Calu3 (cell line): ENCODE data around the gene DDX4. TPM values are rescaled to one million over a fixed set of nuclear protein-coding genes. Genes with fewer than 3 reads are reported as not detected.

Source experiments
- BruUV-seq: library from RNA; stranded (reverse); fragments of 400-500 nt; replicated peaks from 2 replicates; lab custom pipeline; 2021; lab: Mats Ljungman, UMichigan
- CTCF ChIA-PET: fragments of 300-600 bp; sonication (Branson Sonifier 250); formaldehyde crosslinking; loops from one replicate; lab custom pipeline; 2022; ENCODE audit warnings: antibody characterized with exemption; lab: Charles Lee
- DNase-seq: peaks from one replicate; pipeline ENCODE4 v3.0.0; 2022
- H3K27ac Mint-ChIP-seq: one replicate; pipeline ENCODE4 v1.8.0; 2022; ENCODE audit warnings: mixed read lengths; ENCODE audit not compliant: unreplicated experiment
- H3K27me3 Mint-ChIP-seq: one replicate; pipeline ENCODE4 v1.8.0; 2022; ENCODE audit warnings: mixed read lengths; ENCODE audit not compliant: unreplicated experiment
- H3K36me3 Mint-ChIP-seq: one replicate; pipeline ENCODE4 v1.8.0; 2022; ENCODE audit warnings: mild to moderate bottlenecking, moderate library complexity, mixed read lengths; ENCODE audit not compliant: insufficient read depth, unreplicated experiment
- H3K4me1 Mint-ChIP-seq: one replicate; pipeline ENCODE4 v1.8.0; 2022; ENCODE audit warnings: mild to moderate bottlenecking, low read depth, mixed read lengths; ENCODE audit not compliant: unreplicated experiment
- H3K4me3 Mint-ChIP-seq: one replicate; pipeline ENCODE4 v1.8.0; 2022; ENCODE audit warnings: mild to moderate bottlenecking, low read depth, moderate library complexity, mixed read lengths; ENCODE audit not compliant: unreplicated experiment
- H3K9me3 Mint-ChIP-seq: one replicate; pipeline ENCODE4 v1.8.0; 2022; ENCODE audit warnings: low read depth, mixed read lengths; ENCODE audit not compliant: unreplicated experiment
- CTCF ChIP-seq: fragments of 200-600 bp; IDR thresholded peaks from one replicate; pipeline ENCODE4 v1.8.0; 2022; ENCODE audit warnings: antibody characterized with exemption; ENCODE audit not compliant: unreplicated experiment
- intact Hi-C: fragments of 100-400 bp; cut with micrococcal nuclease; formaldehyde crosslinking; loops from one replicate; pipeline ENCODE4 v1.10.0; 2022; ENCODE audit not compliant: unreplicated experiment
- total RNA-seq: library from RNA; stranded (reverse); gene quantifications from 2 replicates; pipeline ENCODE4 v1.2.3, GENCODE V29; 2022

Gene DDX4
- total RNA-seq, 1 experiment from 2014 or later: not detected

GRCh38 chr5:55701462-55702103, 36.3 kb upstream of the DDX4 start:
- no peak for TF ChIP-seq CTCF
- no peak overlapping the region for H3K4me3 Mint-ChIP-seq
- BruUV-seq: no TSS peak
- no peaks in the 10 kb centered on the region for H3K9me3 Mint-ChIP-seq
- intact Hi-C loops: no loop called here
- DNase-seq: no peak
- CTCF ChIA-PET: no interaction called here
- peaks cover 4% of the 10 kb centered on the region for H3K36me3 Mint-ChIP-seq
- no peak overlapping the region for H3K27ac Mint-ChIP-seq
- H3K4me1 Mint-ChIP-seq: no peaks in the 10 kb centered on the region
- no peaks in the 10 kb centered on the region for H3K27me3 Mint-ChIP-seq

- intact Hi-C loops: no loop called here
- Mint-ChIP-seq H3K4me3 (no peak overlapping the region), H3K9me3 (no peaks in the 10 kb centered on the region), H3K27me3 (no peaks in the 10 kb centered on the region), H3K36me3 (no peaks in the 10 kb centered on the region), H3K27ac (no peak overlapping the region), H3K4me1 (no peaks in the 10 kb centered on the region)
- BruUV-seq: no TSS peak
- CTCF ChIA-PET: interaction anchor here (0.6 kb wide), 1 partner anchor 533 kb away, joined by 3 read pairs; no protein-coding TSS in a partner anchor
- DNase-seq: no peak
- no peak for TF ChIP-seq CTCF
Observed at GRCh38 chr5:55702598-55703345, 35.1 kb upstream of the DDX4 start.

- H3K4me1 Mint-ChIP-seq: no peaks in the 10 kb centered on the region
- no peak for TF ChIP-seq CTCF
- H3K4me3 Mint-ChIP-seq: no peak overlapping the region
- no peak overlapping the region for H3K27ac Mint-ChIP-seq
- no peaks in the 10 kb centered on the region for H3K36me3 Mint-ChIP-seq
- BruUV-seq: no TSS peak
- H3K9me3 Mint-ChIP-seq: no peaks in the 10 kb centered on the region
- intact Hi-C loops: no loop called here
- no peak for DNase-seq
- CTCF ChIA-PET: no interaction called here
- H3K27me3 Mint-ChIP-seq: no peaks in the 10 kb centered on the region
Observed at GRCh38 chr5:55706230-55706629, 31.6 kb upstream of the DDX4 start.

- BruUV-seq: no TSS peak
- no peak for TF ChIP-seq CTCF
- no peak overlapping the region for H3K4me3 Mint-ChIP-seq
- peaks cover 17% of the 10 kb centered on the region for H3K36me3 Mint-ChIP-seq
- no peak for DNase-seq
- H3K9me3 Mint-ChIP-seq: no peaks in the 10 kb centered on the region
- no peak overlapping the region for H3K27ac Mint-ChIP-seq
- H3K4me1 Mint-ChIP-seq: no peaks in the 10 kb centered on the region
- CTCF ChIA-PET: interaction anchor here (0.7 kb wide), 1 partner anchor 117 kb away, joined by 3 read pairs; no protein-coding TSS in a partner anchor
- intact Hi-C loops: no loop called here
- H3K27me3 Mint-ChIP-seq: no peaks in the 10 kb centered on the region
Observed at GRCh38 chr5:55708732-55709131, 29.1 kb upstream of the DDX4 start.
